Cardiac fibroblast (primary cell): ENCODE results near the gene COX19.

ENCODE experiments used
- DNase-seq, 2 donors: peaks; one replicate each; pipeline versions ENCODE4 v3.0.0 to v3.0.0-alpha.2; 2010; ENCODE audit warnings: low read depth in 2 of 2
- H3K4me3 ChIP-seq, 2 donors: replicated peaks in 1 of 2; 1 replicate in 1 of 2; 2 replicates in 1 of 2; pipeline ENCODE4 v1.5.1; 2011; ENCODE audit warnings: low read depth in 2 of 2, low read length in 2 of 2, mild to moderate bottlenecking in 2 of 2, moderate library complexity in 1 of 2
- CTCF ChIP-seq: IDR thresholded peaks from one replicate; pipeline ENCODE4 v1.5.1; 2011; ENCODE audit warnings: low read depth, mild to moderate bottlenecking, low read length, inconsistent platforms

The COX19 gene

GRCh38 chr7:984361-985126 lies 9.2 kb upstream of the COX19 start:
- DNase-seq = no peak

GRCh38 chr7:983616-984071 lies 8.3 kb upstream of the COX19 start:
- no peak for DNase-seq
- no peak for TF ChIP-seq CTCF

More at GRCh38 chr7:984361-985126, 9.2 kb upstream of the COX19 start:
- TF ChIP-seq CTCF = no peak
- H3K4me3 ChIP-seq = no peak overlapping the region

GRCh38 chr7:983004-983615 lies 7.8 kb upstream of the COX19 start, which contains the start of gene CYP2W1:
TSS of gene CYP2W1 (plus strand) at chr7:983181. CDS start at chr7:983212, 31 bp downstream.
- no peak within 1 kb of the TSS for H3K4me3 ChIP-seq
- no peak for TF ChIP-seq CTCF
- no peak for DNase-seq

More at GRCh38 chr7:983616-984071, 8.3 kb upstream of the COX19 start:
- no peak overlapping the region for H3K4me3 ChIP-seq

- no peak for DNase-seq
- no peak overlapping the region for H3K4me3 ChIP-seq
- TF ChIP-seq CTCF = no peak
Measured at GRCh38 chr7:982511-983003, 7.2 kb upstream of the COX19 start.

- no peak overlapping the region for H3K4me3 ChIP-seq
- no peak for DNase-seq
- TF ChIP-seq CTCF = no peak
Measured at GRCh38 chr7:981793-982510, 6.6 kb upstream of the COX19 start.

- H3K4me3 ChIP-seq = no peak overlapping the region
- TF ChIP-seq CTCF = no peak
- peak in 1 of 2 donors; percentile 18 for DNase-seq
Measured at GRCh38 chr7:979886-980571, 4.7 kb upstream of the COX19 start.
